HT1080 (cell line): ENCODE measurements around the gene ROBO1. TPM values are rescaled to one million over a fixed set of nuclear protein-coding genes. Genes with fewer than 3 reads are reported as not detected.

Experiments
- DNase-seq: peaks from one replicate; pipeline ENCODE4 v3.0.0-alpha.2; 2015; ENCODE audit warnings: low read depth
- total RNA-seq: library from RNA; depleted of rRNA; stranded (reverse); fragments of >200 nt; shearing (Covaris generic); gene quantifications from 2 replicates; pipeline ENCODE4 v1.2.3, GENCODE V29; 2014

ROBO1 gene
- total RNA-seq, 1 experiment from 2014 or later = 15.1 TPM

- DNase-seq = no peak
These were observed 95.7 kb downstream of the ROBO1 start for GRCh38 chr3:79672075-79672474.

- no peak for DNase-seq
These were observed 97.6 kb downstream of the ROBO1 start for GRCh38 chr3:79670178-79670577.

- DNase-seq = no peak
These were observed 103.3 kb downstream of the ROBO1 start for GRCh38 chr3:79664455-79664854.

- DNase-seq = peak; percentile 5
These were observed 105.9 kb downstream of the ROBO1 start for GRCh38 chr3:79661896-79662295.

- no peak for DNase-seq
These were observed 110.7 kb downstream of the ROBO1 start for GRCh38 chr3:79657076-79657475.

GRCh38 chr3:79654019-79654418, 113.8 kb downstream of the ROBO1 start:
- DNase-seq = no peak

- DNase-seq = no peak
These were observed 114.5 kb downstream of the ROBO1 start for GRCh38 chr3:79653266-79653830.

GRCh38 chr3:79651536-79652065, 116.2 kb downstream of the ROBO1 start:
- DNase-seq = no peak

- DNase-seq = no peak
These were observed 127.9 kb downstream of the ROBO1 start for GRCh38 chr3:79639855-79640254.

- no peak for DNase-seq
These were observed 131.4 kb downstream of the ROBO1 start for GRCh38 chr3:79636372-79636771.

- no peak for DNase-seq
These were observed 135.0 kb downstream of the ROBO1 start for GRCh38 chr3:79632842-79633241.

GRCh38 chr3:79618883-79619282, 148.9 kb downstream of the ROBO1 start:
- peak; percentile 66 for DNase-seq

GRCh38 chr3:79606414-79606813, 161.4 kb downstream of the ROBO1 start:
- DNase-seq = no peak

- no peak for DNase-seq
These were observed 163.1 kb downstream of the ROBO1 start for GRCh38 chr3:79604681-79605080.

- DNase-seq = no peak
These were observed 165.4 kb downstream of the ROBO1 start for GRCh38 chr3:79602385-79602784.

- peak; percentile 6 for DNase-seq
These were observed 169.2 kb downstream of the ROBO1 start for GRCh38 chr3:79598594-79598993.

GRCh38 chr3:79597709-79598108, 170.1 kb downstream of the ROBO1 start:
- no peak for DNase-seq

GRCh38 chr3:79587150-79587549, 180.6 kb downstream of the ROBO1 start:
- no peak for DNase-seq

GRCh38 chr3:79586232-79586631, 181.6 kb downstream of the ROBO1 start:
- no peak for DNase-seq

- no peak for DNase-seq
These were observed 194.9 kb downstream of the ROBO1 start for GRCh38 chr3:79572930-79573329.

GRCh38 chr3:79568938-79569337, 198.9 kb downstream of the ROBO1 start:
- DNase-seq = no peak

- no peak for DNase-seq
These were observed 203.6 kb downstream of the ROBO1 start for GRCh38 chr3:79564192-79564591.

GRCh38 chr3:79560698-79561097, 207.1 kb downstream of the ROBO1 start:
- DNase-seq = no peak

- no peak for DNase-seq
These were observed 208.9 kb downstream of the ROBO1 start for GRCh38 chr3:79558943-79559342.
